Endodermal cell (in vitro differentiated cells): ENCODE results near the gene HAUS8. TPM values are rescaled to one million over a fixed set of nuclear protein-coding genes. Genes with fewer than 3 reads are reported as not detected.
"Not testable (repeated sequence)": the region's sequence is repeated elsewhere in the genome, so short reads cannot be mapped to it uniquely, and the experiment has no call there.

Source experiments
- DNase-seq: peaks from one replicate; pipeline ENCODE4 v3.0.0-alpha.2; 2017
- H3K27ac ChIP-seq: 2 replicates; pipeline ENCODE4 v1.5.1; 2013; ENCODE audit warnings: mild to moderate bottlenecking, low read depth, low read length, moderate library complexity
- H3K27me3 ChIP-seq: 2 replicates; pipeline ENCODE4 v1.6.1; 2013; ENCODE audit warnings: mild to moderate bottlenecking, low read length, moderate library complexity; ENCODE audit not compliant: insufficient read depth, control insufficient read depth, poor library complexity, severe bottlenecking
- H3K36me3 ChIP-seq: 2 replicates; pipeline ENCODE4 v1.7.0; 2013; ENCODE audit warnings: mild to moderate bottlenecking, low read length, moderate library complexity; ENCODE audit not compliant: control insufficient read depth, insufficient read depth
- H3K4me1 ChIP-seq: one replicate; pipeline ENCODE4 v1.7.0; 2013; ENCODE audit warnings: low read length; ENCODE audit not compliant: control insufficient read depth, insufficient read depth
- H3K4me3 ChIP-seq: 2 replicates; pipeline ENCODE4 v1.5.1; 2013; ENCODE audit warnings: mild to moderate bottlenecking, low read length, moderate library complexity
- H3K9ac ChIP-seq: 2 replicates; pipeline ENCODE4 v1.6.1; 2013; ENCODE audit warnings: mild to moderate bottlenecking, low read length, moderate library complexity; ENCODE audit not compliant: poor library complexity, severe bottlenecking; ENCODE audit errors: extremely low read depth
- H3K9me3 ChIP-seq: 2 replicates; pipeline ENCODE4 v1.6.1; 2013; ENCODE audit warnings: mild to moderate bottlenecking, low read length, moderate library complexity; ENCODE audit not compliant: control insufficient read depth
- H3K27ac Mint-ChIP-seq: 2 replicates; pipeline ENCODE4 v1.8.0; 2020; ENCODE audit warnings: mixed read lengths
- H3K27me3 Mint-ChIP-seq: 2 replicates; pipeline ENCODE4 v1.8.0; 2021; ENCODE audit warnings: mild to moderate bottlenecking, mixed read lengths; ENCODE audit not compliant: insufficient read depth
- H3K36me3 Mint-ChIP-seq: 2 replicates; pipeline ENCODE4 v1.8.0; 2020; ENCODE audit warnings: low read depth, mixed read lengths
- H3K4me1 Mint-ChIP-seq: 2 replicates; pipeline ENCODE4 v1.8.0; 2020; ENCODE audit warnings: mixed read lengths
- H3K4me3 Mint-ChIP-seq: 2 replicates; pipeline ENCODE4 v1.8.0; 2020; ENCODE audit warnings: mild to moderate bottlenecking, moderate library complexity, mixed read lengths
- H3K9me3 Mint-ChIP-seq: 2 replicates; pipeline ENCODE4 v1.8.0; 2020; ENCODE audit warnings: mild to moderate bottlenecking, mixed read lengths
- WGBS, 2 experiments: methylation state at CpG; one replicate each; pipeline versions ENCODE4 v1.1.5 to v1.1.7; 2013; ENCODE audit warnings: missing lambda C conversion rate in 2 of 2, mixed read lengths in 1 of 2; ENCODE audit not compliant: insufficient coverage in 1 of 2, insufficient read length in 1 of 2; 5-methylcytosine and 5-hydroxymethylcytosine counted together
- total RNA-seq, 2 donors: library from RNA; stranded (reverse); fragmentation: NEBNext Ultra II Directional in 1 of 2; extraction: Animal tissue kit (Norgen Biotek cat#: 25700) in 1 of 2; gene quantifications; 2 replicates in 1 of 2; 3 replicates in 1 of 2; pipeline ENCODE4 v1.2.1, GENCODE V29; 2021
- TF ChIP-seq, protein P1 (sequence below): fragments of 200-600 bp; sonication (generic); conservative IDR thresholded peaks from 2 replicates; pipeline ENCODE4 v1.5.0; 2021; ENCODE audit warnings: antibody characterized with exemption, mild to moderate bottlenecking

HAUS8 gene
- total RNA-seq, 2 donors from 2014 or later = 19.4 to 19.9 TPM

- Histone ChIP-seq H3K4me3 (peak overlapping the region; percentile 84), H3K9me3 (peaks cover 16% of the 10 kb centered on the region), H3K36me3 (no peaks in the 10 kb centered on the region), H3K27me3 (peaks cover 11% of the 10 kb centered on the region), H3K27ac (no peak overlapping the region), H3K4me1 (no peaks in the 10 kb centered on the region), H3K9ac (peak overlapping the region; percentile 25)
- peak overlapping the region; percentile 72 for H3K4me3 Mint-ChIP-seq
- H3K9me3 Mint-ChIP-seq = peaks cover 17% of the 10 kb centered on the region
- H3K27me3 Mint-ChIP-seq = peaks cover 18% of the 10 kb centered on the region
- TF ChIP-seq, protein P1, sequence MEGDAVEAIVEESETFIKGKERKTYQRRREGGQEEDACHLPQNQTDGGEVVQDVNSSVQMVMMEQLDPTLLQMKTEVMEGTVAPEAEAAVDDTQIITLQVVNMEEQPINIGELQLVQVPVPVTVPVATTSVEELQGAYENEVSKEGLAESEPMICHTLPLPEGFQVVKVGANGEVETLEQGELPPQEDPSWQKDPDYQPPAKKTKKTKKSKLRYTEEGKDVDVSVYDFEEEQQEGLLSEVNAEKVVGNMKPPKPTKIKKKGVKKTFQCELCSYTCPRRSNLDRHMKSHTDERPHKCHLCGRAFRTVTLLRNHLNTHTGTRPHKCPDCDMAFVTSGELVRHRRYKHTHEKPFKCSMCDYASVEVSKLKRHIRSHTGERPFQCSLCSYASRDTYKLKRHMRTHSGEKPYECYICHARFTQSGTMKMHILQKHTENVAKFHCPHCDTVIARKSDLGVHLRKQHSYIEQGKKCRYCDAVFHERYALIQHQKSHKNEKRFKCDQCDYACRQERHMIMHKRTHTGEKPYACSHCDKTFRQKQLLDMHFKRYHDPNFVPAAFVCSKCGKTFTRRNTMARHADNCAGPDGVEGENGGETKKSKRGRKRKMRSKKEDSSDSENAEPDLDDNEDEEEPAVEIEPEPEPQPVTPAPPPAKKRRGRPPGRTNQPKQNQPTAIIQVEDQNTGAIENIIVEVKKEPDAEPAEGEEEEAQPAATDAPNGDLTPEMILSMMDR = no peak
- H3K4me1 Mint-ChIP-seq = peaks cover 5% of the 10 kb centered on the region
- peaks cover 15% of the 10 kb centered on the region for H3K36me3 Mint-ChIP-seq
- DNase-seq = peak; percentile 70
- WGBS, 2 experiments = 2 to 6% methylated on average over 12 to 35 of the region's 40 CpGs
- H3K27ac Mint-ChIP-seq = no peak overlapping the region
These were observed 49.1 kb downstream of the HAUS8 start for GRCh38 chr19:17025991-17026658.

- TF ChIP-seq, protein P1 = no peak
- Histone ChIP-seq H3K9me3 (peaks cover 16% of the 10 kb centered on the region), H3K4me1 (no peaks in the 10 kb centered on the region), H3K9ac (no peak overlapping the region), H3K36me3 (no peaks in the 10 kb centered on the region), H3K4me3 (peak overlapping the region; percentile 84), H3K27ac (no peak overlapping the region), H3K27me3 (peaks cover 11% of the 10 kb centered on the region)
- peaks cover 15% of the 10 kb centered on the region for H3K36me3 Mint-ChIP-seq
- 90 to 95% methylated on average over 3 to 6 of the region's 6 CpGs for WGBS, 2 experiments
- H3K27ac Mint-ChIP-seq = no peak overlapping the region
- peaks cover 5% of the 10 kb centered on the region for H3K4me1 Mint-ChIP-seq
- no peak for DNase-seq
- H3K9me3 Mint-ChIP-seq = peaks cover 17% of the 10 kb centered on the region
- H3K27me3 Mint-ChIP-seq = peaks cover 18% of the 10 kb centered on the region
- peak overlapping the region; percentile 72 for H3K4me3 Mint-ChIP-seq
These were observed 49.9 kb downstream of the HAUS8 start for GRCh38 chr19:17025361-17025760.

DNA sequence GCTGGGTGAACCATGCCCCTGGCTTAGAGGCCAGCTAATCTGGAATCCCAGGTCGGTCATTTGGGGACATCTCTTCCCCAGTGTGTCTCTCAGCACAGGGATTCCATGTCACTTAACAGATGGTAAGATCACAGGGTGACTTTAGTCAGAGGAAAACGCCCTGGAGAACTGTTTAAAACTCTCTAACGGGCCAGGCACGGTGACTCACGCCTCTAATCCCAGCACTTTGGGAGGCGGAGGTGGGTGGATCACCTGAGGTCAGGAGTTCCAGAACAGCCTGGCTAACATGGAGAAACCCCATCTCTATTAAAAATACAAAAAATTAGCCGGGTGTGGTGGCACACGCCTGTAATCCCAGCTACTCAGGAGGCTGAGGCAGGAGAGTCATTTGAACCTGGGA lies 50.3 kb downstream of the HAUS8 start:
- H3K4me1 Mint-ChIP-seq, H3K27ac Mint-ChIP-seq, H3K4me1 ChIP-seq, H3K9ac ChIP-seq, H3K4me3 ChIP-seq, DNase-seq, H3K27ac ChIP-seq, H3K36me3 ChIP-seq: not testable (repeated sequence)
- H3K4me3 Mint-ChIP-seq = peak overlapping the region; percentile 72
- Histone ChIP-seq H3K27me3 (peaks cover 11% of the 10 kb centered on the region), H3K9me3 (peaks cover 16% of the 10 kb centered on the region)
- WGBS, 2 experiments = 86 to 91% methylated on average over 6 to 8 of the region's 8 CpGs
- peaks cover 18% of the 10 kb centered on the region for H3K27me3 Mint-ChIP-seq
- peaks cover 15% of the 10 kb centered on the region for H3K36me3 Mint-ChIP-seq
- H3K9me3 Mint-ChIP-seq = peaks cover 17% of the 10 kb centered on the region
